Measurements from ENCODE around the gene HSFX4. TPM values are rescaled to one million over a fixed set of nuclear protein-coding genes. Genes with fewer than 3 reads are reported as not detected.

The HSFX4 gene
- total RNA-seq, 3 donors from 2014 or later, result not detected

DNA sequence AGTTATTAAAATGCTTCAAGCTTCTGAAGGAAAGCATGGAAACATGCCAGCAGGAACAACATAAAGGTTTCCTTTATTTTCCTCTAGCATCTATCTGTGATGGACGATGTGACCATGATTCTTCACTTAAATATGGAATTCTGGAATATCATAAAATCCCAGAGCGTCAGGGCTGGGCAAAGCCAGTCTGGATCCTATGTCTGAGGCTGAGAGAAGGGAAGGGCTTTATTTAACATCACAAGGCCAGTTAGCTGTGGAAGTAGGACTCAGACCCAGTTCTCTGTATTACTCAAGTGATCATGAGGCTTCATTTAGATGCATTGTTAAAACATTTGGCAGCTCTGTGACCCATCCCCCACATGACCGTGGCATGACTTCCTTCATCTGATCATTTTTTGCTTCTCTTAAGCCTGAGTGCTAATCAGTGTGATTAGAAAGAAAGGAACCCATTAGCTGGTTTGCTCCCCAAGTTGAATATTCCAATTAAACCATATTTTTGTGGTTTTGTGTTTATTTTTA lies 49.8 kb downstream of the HSFX4 start:
- ATAC-seq, result no peak
- no peaks in the 10 kb centered on the region for H3K4me1 ChIP-seq (ENCODE audit: low read depth)
- H3K9me3 ChIP-seq, result no peaks in the 10 kb centered on the region
- H3K36me3 ChIP-seq (ENCODE audit: low read depth), result no peaks in the 10 kb centered on the region
- TF ChIP-seq, protein P1, sequence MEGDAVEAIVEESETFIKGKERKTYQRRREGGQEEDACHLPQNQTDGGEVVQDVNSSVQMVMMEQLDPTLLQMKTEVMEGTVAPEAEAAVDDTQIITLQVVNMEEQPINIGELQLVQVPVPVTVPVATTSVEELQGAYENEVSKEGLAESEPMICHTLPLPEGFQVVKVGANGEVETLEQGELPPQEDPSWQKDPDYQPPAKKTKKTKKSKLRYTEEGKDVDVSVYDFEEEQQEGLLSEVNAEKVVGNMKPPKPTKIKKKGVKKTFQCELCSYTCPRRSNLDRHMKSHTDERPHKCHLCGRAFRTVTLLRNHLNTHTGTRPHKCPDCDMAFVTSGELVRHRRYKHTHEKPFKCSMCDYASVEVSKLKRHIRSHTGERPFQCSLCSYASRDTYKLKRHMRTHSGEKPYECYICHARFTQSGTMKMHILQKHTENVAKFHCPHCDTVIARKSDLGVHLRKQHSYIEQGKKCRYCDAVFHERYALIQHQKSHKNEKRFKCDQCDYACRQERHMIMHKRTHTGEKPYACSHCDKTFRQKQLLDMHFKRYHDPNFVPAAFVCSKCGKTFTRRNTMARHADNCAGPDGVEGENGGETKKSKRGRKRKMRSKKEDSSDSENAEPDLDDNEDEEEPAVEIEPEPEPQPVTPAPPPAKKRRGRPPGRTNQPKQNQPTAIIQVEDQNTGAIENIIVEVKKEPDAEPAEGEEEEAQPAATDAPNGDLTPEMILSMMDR (IDR thresholded peaks at IDR 0.05), result no peak
- H3K4me3 ChIP-seq, result no peak overlapping the region
- intact Hi-C loops (cut with DNase I, micrococcal nuclease), result no loop called here
- no peak for DNase-seq

Other genes with a start within 250 kb of the HSFX4 start
- gene MAGEA11, start 217.5 kb upstream of the HSFX4 start, total RNA-seq, result not detected
- gene HSFX1, start 155.5 kb upstream of the HSFX4 start, total RNA-seq, result 1 to 10 TPM; 1.3 to 2.2 (median 1.8) TPM
- gene MAGEA9, start 147.6 kb upstream of the HSFX4 start, total RNA-seq, result not detected
- not detected for gene MAGEA8, start 48.4 kb upstream of the HSFX4 start, total RNA-seq
- gene EOLA2, start 8.9 kb downstream of the HSFX4 start, total RNA-seq, result 10 to 100 TPM; 30.9 to 34.9 (median 34.1) TPM

All from mucosa of descending colon (tissue), 3 donors.